Caco-2 (cell line): ENCODE measurements around the gene VWA3B. TPM values are rescaled to one million over a fixed set of nuclear protein-coding genes. Genes with fewer than 3 reads are reported as not detected.

Experiments
- BruUV-seq: library from RNA; stranded (reverse); fragments of 400-500 nt; replicated peaks from 2 replicates; lab custom pipeline; 2021; lab: Mats Ljungman, UMichigan
- CTCF ChIA-PET: fragments of 300-600 bp; sonication (Branson Sonifier 250); formaldehyde crosslinking; loops from one replicate; lab custom pipeline; 2022; ENCODE audit warnings: antibody characterized with exemption; lab: Charles Lee
- POLR2A ChIA-PET: fragments of 300-600 bp; sonication (Branson Sonifier 250); formaldehyde crosslinking; loops from one replicate; lab custom pipeline; 2022; ENCODE audit warnings: antibody characterized with exemption; lab: Charles Lee
- DNase-seq, 2 experiments: peaks; one replicate each; pipeline versions ENCODE4 v3.0.0 to v3.0.0-alpha.2; 2020 to 2022
- H3K27me3 ChIP-seq: replicated peaks from 2 replicates; pipeline ENCODE4 v1.6.0; 2011; ENCODE audit warnings: low read length; ENCODE audit not compliant: control insufficient read depth, insufficient read depth
- H3K36me3 ChIP-seq: 2 replicates; pipeline ENCODE4 v1.5.1; 2011; ENCODE audit warnings: low read length; ENCODE audit not compliant: control insufficient read depth, insufficient read depth
- H3K4me1 ChIP-seq: fragments of 250-450 bp; sonication (Bioruptor Pico); 2 replicates; pipeline ENCODE4 v1.5.1; 2020; ENCODE audit warnings: mild to moderate bottlenecking
- H3K4me3 ChIP-seq: 2 replicates; pipeline ENCODE4 v1.5.1; 2011; ENCODE audit warnings: low read depth, mild to moderate bottlenecking, control low read depth, low read length
- H3K9me3 ChIP-seq: fragments of 250-450 bp; sonication (Bioruptor Pico); 2 replicates; pipeline ENCODE4 v1.5.1; 2020; ENCODE audit warnings: mild to moderate bottlenecking, moderate library complexity
- H3K27ac Mint-ChIP-seq: one replicate; pipeline ENCODE4 v1.8.0; 2022; ENCODE audit warnings: mixed read lengths; ENCODE audit not compliant: unreplicated experiment
- H3K27me3 Mint-ChIP-seq: one replicate; pipeline ENCODE4 v1.8.0; 2022; ENCODE audit warnings: mixed read lengths; ENCODE audit not compliant: insufficient read depth, unreplicated experiment
- H3K36me3 Mint-ChIP-seq: one replicate; pipeline ENCODE4 v1.8.0; 2022; ENCODE audit warnings: mild to moderate bottlenecking, mixed read lengths; ENCODE audit not compliant: insufficient read depth, unreplicated experiment
- H3K4me1 Mint-ChIP-seq: one replicate; pipeline ENCODE4 v1.8.0; 2022; ENCODE audit warnings: low read depth, mixed read lengths; ENCODE audit not compliant: unreplicated experiment
- H3K4me3 Mint-ChIP-seq: one replicate; pipeline ENCODE4 v1.8.0; 2022; ENCODE audit warnings: mild to moderate bottlenecking, moderate library complexity, mixed read lengths; ENCODE audit not compliant: unreplicated experiment
- H3K9me3 Mint-ChIP-seq: one replicate; pipeline ENCODE4 v1.8.0; 2022; ENCODE audit warnings: mixed read lengths; ENCODE audit not compliant: unreplicated experiment
- intact Hi-C: fragments of 100-400 bp; cut with micrococcal nuclease; formaldehyde crosslinking; loops from one replicate; pipeline ENCODE4 v1.10.0; 2022; ENCODE audit not compliant: unreplicated experiment
- total RNA-seq: library from RNA; stranded (reverse); gene quantifications from 2 replicates; pipeline ENCODE4 v1.2.3, GENCODE V29; 2022
- TF ChIP-seq, protein P1 (sequence below), 2 experiments: fragments of 200-600 bp in 1 of 2; IDR thresholded peaks; 1 replicate in 1 of 2; 2 replicates in 1 of 2; pipeline versions ENCODE4 v1.5.1 to v1.8.0; 2011 to 2022; ENCODE audit warnings: antibody characterized with exemption in 1 of 2, control low read depth in 1 of 2, inconsistent platforms in 1 of 2, low read depth in 1 of 2, low read length in 1 of 2, mild to moderate bottlenecking in 1 of 2, moderate library complexity in 1 of 2; ENCODE audit not compliant: insufficient read depth in 1 of 2, severe bottlenecking in 1 of 2, unreplicated experiment in 1 of 2

VWA3B gene
- total RNA-seq, 1 experiment from 2014 or later, result not detected

DNA sequence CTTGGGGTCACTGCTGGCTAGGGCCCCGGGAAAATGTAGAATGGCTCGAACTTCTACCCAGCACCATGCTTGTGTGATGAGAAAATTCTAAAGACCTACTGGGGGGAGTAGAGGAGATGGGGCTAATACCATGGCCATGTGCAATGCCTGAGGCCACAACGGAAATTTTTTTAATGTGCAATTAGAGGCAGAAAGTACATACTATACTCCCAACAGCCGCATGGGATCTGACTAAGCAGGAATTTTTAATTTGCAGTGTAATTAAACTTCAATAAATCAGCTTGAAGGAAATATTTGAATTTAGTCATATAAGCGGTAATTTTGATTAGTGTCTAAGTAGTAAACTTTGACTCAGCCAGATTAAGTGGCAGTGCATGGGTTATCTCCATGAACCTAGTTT is 206.1 kb downstream of the VWA3B start:
- H3K4me1 Mint-ChIP-seq, result peaks cover 18% of the 10 kb centered on the region
- peaks cover 33% of the 10 kb centered on the region for H3K9me3 Mint-ChIP-seq
- H3K27me3 ChIP-seq, result no peaks in the 10 kb centered on the region
- ChIA-PET CTCF (no interaction called here), POLR2A (no interaction called here)
- intact Hi-C loops, result no loop called here
- BruUV-seq, result no TSS peak
- no peak overlapping the region for H3K4me3 Mint-ChIP-seq
- peaks cover 7% of the 10 kb centered on the region; the same call in 1 of the 2 replicates for H3K9me3 ChIP-seq
- no peak overlapping the region for H3K27ac Mint-ChIP-seq
- TF ChIP-seq, protein P1, sequence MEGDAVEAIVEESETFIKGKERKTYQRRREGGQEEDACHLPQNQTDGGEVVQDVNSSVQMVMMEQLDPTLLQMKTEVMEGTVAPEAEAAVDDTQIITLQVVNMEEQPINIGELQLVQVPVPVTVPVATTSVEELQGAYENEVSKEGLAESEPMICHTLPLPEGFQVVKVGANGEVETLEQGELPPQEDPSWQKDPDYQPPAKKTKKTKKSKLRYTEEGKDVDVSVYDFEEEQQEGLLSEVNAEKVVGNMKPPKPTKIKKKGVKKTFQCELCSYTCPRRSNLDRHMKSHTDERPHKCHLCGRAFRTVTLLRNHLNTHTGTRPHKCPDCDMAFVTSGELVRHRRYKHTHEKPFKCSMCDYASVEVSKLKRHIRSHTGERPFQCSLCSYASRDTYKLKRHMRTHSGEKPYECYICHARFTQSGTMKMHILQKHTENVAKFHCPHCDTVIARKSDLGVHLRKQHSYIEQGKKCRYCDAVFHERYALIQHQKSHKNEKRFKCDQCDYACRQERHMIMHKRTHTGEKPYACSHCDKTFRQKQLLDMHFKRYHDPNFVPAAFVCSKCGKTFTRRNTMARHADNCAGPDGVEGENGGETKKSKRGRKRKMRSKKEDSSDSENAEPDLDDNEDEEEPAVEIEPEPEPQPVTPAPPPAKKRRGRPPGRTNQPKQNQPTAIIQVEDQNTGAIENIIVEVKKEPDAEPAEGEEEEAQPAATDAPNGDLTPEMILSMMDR (IDR thresholded peaks at IDR 0.05; ENCODE audit: insufficient read depth in 1 of 2, low read depth in 1 of 2, low read length in 1 of 2, severe bottlenecking in 1 of 2, unreplicated experiment in 1 of 2), result no peak
- H3K4me1 ChIP-seq, result no peaks in the 10 kb centered on the region
- no peaks in the 10 kb centered on the region for H3K36me3 Mint-ChIP-seq
- H3K4me3 ChIP-seq, result no peak overlapping the region
- DNase-seq, result no peak
- peaks cover 4% of the 10 kb centered on the region for H3K27me3 Mint-ChIP-seq
- no peaks in the 10 kb centered on the region for H3K36me3 ChIP-seq

DNA sequence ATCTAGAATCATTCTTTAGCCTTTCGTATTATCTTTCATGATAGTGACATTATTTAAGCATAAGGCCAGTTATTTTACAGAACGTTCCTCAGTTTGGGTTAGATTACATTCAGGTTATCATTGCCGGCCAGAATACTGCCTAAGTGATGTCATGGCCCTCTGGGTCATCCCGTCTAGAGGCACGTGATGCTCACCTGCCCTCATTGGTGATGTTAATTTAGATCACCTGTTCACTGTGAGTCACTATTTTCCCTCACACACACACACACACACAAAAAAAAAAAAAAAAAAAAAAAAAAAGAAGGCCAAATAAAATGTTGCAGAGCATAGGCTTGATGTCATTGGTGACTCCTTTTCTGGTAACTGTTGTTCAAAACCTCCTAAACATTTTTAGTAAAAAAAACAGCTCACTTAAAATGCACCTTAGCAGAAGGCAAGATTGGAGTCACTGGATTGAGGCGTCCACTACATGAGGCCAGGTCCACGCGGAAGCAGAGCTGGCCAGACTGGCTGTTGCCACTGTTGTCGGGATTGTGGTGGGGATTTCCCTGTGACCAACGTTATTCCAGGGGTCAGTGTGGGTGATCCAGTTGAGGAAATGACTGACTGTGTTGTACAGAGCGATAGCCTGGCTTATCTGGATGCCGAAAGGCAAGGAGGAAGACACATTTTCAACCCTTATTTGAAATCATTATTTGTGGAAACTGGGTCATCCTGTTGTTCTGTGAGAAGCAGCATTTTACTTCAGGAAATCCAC is 207.1 kb downstream of the VWA3B start:
- DNase-seq, result no peak
- TF ChIP-seq, protein P1 (IDR thresholded peaks at IDR 0.05; ENCODE audit: insufficient read depth in 1 of 2, low read depth in 1 of 2, low read length in 1 of 2, severe bottlenecking in 1 of 2, unreplicated experiment in 1 of 2), result no peak
- Mint-ChIP-seq H3K9me3 (peaks cover 24% of the 10 kb centered on the region), H3K36me3 (no peaks in the 10 kb centered on the region), H3K27me3 (no peaks in the 10 kb centered on the region), H3K4me3 (no peak overlapping the region), H3K4me1 (peaks cover 18% of the 10 kb centered on the region), H3K27ac (no peak overlapping the region)
- ChIA-PET CTCF (no interaction called here), POLR2A (no interaction called here)
- Histone ChIP-seq H3K4me1 (no peaks in the 10 kb centered on the region), H3K36me3 (no peaks in the 10 kb centered on the region), H3K9me3 (peaks cover 7% of the 10 kb centered on the region; the same call in 1 of the 2 replicates), H3K4me3 (no peak overlapping the region), H3K27me3 (no peaks in the 10 kb centered on the region)
- no TSS peak for BruUV-seq
- intact Hi-C loops, result no loop called here

DNA sequence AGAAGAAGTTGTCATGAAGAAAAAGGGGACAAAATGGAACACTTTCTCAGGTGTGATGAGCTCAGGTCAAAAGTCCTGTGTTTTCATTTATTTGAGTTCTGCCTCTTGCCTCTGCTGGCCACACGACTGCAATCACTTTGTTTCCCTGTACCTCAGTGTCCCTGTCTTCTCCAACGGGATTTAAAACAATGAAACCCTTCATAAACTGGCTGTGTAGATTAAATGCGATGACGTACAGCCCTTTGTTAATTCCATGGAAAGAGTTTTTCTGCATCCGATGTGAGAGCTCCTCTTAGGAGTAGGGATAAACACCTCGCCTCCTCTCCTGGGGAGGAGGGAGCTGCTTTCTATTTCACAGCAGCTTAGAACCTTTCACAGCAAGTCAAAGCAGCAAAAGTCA is 207.7 kb downstream of the VWA3B start:
- TF ChIP-seq, protein P1 (IDR thresholded peaks at IDR 0.05; ENCODE audit: insufficient read depth in 1 of 2, low read depth in 1 of 2, low read length in 1 of 2, severe bottlenecking in 1 of 2, unreplicated experiment in 1 of 2), result no peak
- POLR2A ChIA-PET, result no interaction called here
- no peaks in the 10 kb centered on the region for H3K36me3 Mint-ChIP-seq
- Histone ChIP-seq H3K36me3 (no peaks in the 10 kb centered on the region), H3K9me3 (peaks cover 2% of the 10 kb centered on the region; the same call in 1 of the 2 replicates), H3K4me3 (no peak overlapping the region), H3K27me3 (no peaks in the 10 kb centered on the region), H3K4me1 (no peaks in the 10 kb centered on the region)
- H3K4me3 Mint-ChIP-seq, result no peak overlapping the region
- BruUV-seq, result no TSS peak
- CTCF ChIA-PET, result no interaction called here
- H3K9me3 Mint-ChIP-seq, result peaks cover 20% of the 10 kb centered on the region
- peaks cover 18% of the 10 kb centered on the region for H3K4me1 Mint-ChIP-seq
- intact Hi-C loops, result no loop called here
- DNase-seq, result no peak
- H3K27ac Mint-ChIP-seq, result no peak overlapping the region
- H3K27me3 Mint-ChIP-seq, result no peaks in the 10 kb centered on the region
